NCI-H2081 treated with DMSO at 0.1 percent for 48 hours (cell line): ENCODE data around the gene MAN1C1.

Experiments
- DNase-seq: peaks from one replicate; lab custom pipeline; 2025; lab: John Stamatoyannopoulos, UW

The MAN1C1 gene

DNA sequence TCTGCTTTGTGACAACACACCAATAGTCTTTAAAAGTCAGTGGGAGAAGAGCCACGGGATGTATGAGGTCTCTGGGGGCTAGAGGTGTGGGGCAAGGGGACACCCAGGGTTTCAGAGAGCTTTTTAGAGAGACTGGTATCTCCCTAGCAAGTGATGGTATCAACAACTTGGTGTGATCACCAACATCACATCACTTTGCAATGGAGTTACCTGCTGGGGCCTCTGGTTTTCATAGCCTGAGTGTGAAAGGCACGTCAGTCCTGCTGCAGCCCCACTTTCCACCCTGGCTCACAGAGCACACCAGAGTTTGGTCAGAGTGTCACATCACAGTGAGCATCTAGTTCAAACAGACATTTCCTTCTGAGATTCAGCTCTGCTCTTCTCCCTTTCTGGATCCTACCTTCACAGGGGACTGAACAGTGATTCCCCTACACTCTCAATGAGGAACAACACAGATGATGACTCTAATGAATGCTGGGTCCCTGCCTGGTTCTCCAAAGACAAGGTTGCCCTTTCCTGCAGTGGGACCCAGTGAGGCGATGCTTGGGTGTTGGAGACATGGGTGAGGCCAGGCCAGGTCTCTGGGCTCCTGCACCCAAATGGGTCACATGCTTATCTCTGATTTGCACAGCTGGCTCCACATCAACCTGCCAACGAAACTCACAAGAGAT lies 2.0 kb upstream of the MAN1C1 start:
- no peak for DNase-seq

DNA sequence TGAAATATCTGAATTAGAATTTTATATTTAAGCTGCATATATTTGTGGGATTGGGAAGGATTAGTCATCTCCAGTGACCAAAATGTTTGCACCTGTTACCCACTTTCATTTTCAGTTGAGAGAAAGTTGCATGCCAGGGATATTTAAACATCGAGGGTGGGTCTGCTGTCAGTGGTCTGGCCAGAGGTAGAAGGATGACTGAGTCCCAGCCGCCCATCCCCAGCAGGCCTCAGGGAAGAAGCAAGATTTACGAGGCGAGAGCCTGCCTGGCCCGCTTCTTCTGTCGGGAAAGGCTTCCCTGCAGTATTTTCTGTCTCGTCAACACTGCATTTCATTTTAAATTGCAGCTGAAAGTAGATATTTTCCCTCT lies 1.4 kb upstream of the MAN1C1 start:
- DNase-seq, result no peak

- no peak for DNase-seq
These were observed 962 bp upstream of the MAN1C1 start for GRCh38 chr1:25615563-25616094.

DNA sequence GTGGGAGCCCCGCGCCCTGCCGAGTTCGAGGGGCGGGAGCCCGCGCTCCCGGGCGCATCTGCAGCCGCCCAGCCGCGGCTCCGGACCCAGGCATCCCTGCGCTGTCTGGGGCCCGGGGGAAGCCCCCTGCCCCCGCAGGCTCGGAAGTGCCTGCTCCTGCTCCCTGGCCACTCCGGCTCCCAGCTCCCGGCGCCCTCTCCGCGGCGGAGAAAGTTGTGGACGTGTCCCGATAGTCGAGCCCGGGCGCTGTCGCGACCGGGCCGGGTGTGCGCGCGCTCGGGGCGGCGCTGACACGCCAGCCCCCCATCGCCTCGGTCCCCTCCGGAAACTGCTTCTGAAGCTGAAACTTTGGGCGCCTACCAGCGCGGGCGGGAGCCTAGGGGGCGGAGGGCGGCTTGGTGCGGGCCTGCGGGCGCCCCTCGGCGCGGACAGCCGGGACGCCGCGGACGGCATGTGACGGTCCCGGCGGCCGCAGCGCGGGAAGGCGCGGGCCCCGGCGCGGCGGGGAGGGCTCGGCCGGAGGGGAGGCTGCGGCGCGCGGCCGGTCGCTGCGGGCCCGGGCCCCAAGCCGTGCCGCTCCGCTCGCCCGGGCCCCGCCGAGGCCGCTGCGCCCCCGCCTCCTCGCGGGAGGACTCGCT lies 515 bp downstream of the MAN1C1 start:
- no peak for DNase-seq

GRCh38 chr1:25617625-25618432 lies 1.2 kb downstream of the MAN1C1 start:
- no peak for DNase-seq

GRCh38 chr1:25618433-25618808 lies 1.8 kb downstream of the MAN1C1 start:
- DNase-seq, result no peak

- no peak for DNase-seq
These were observed 2.7 kb downstream of the MAN1C1 start for GRCh38 chr1:25619101-25619890.

GRCh38 chr1:25620211-25620610 lies 3.6 kb downstream of the MAN1C1 start:
- DNase-seq, result no peak

GRCh38 chr1:25620701-25621350 lies 4.2 kb downstream of the MAN1C1 start:
- DNase-seq, result no peak

- DNase-seq, result no peak
These were observed 5.3 kb downstream of the MAN1C1 start for GRCh38 chr1:25621876-25622275.

GRCh38 chr1:25622531-25622930 lies 5.9 kb downstream of the MAN1C1 start:
- DNase-seq, result no peak

GRCh38 chr1:25623007-25623406 lies 6.4 kb downstream of the MAN1C1 start:
- DNase-seq, result no peak

GRCh38 chr1:25623731-25624130 lies 7.1 kb downstream of the MAN1C1 start:
- no peak for DNase-seq

DNA sequence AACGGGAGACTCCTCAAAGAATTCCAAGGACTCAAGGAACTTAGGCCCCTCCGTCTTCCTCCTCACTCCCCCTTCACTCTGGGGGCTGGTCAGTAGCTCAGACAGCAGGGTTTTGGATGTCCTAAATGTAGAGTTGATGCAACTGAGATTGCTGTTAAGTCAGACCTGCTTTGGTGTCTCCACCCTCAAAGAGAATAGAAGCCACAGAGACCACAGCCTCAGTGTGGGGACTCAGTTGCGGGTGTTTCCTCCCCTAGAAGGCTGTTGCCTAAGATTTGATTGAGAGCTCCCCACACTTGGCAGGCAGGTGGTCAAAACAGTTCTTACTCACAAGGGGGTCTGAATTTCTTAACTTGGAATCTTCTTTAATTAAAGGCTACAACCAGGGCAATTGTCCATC lies 7.6 kb downstream of the MAN1C1 start:
- no peak for DNase-seq

DNA sequence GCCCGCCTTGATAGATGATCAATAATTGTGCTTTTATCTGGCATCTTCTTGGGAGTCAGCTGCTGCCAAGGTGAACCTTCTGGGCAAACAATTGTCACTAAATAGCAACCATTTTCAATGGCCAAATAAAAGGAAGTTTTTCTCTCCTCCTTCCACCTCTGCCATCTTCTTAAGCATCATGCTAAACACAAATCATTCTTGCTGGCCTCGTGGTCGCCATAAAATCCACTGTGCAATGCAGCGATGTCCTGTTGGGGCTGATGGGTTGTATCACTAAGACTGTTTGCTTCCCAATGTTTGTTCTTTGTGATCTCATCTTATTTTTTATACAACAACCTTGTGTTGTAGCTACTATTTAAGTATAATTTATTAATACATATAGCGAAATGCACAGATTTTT lies 8.0 kb downstream of the MAN1C1 start:
- no peak for DNase-seq

DNA sequence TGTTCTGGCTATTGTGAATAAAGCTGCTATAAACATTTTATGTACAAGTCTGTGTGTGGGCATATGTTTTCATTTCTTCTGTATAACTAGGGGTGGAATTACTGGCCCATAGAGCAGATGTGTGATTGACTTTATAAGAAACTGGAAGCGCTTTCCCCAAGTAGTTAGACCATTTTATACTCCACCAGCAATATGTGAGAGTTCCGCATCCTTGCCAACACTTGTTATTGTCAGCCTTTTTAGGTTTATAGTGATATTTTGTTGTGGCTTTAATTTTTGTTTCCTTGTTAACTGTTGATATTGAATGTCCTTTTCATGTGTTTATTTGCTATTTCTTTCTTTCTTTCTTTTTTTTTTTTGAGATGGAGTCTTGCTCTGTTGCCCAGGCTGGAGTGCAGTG lies 9.4 kb downstream of the MAN1C1 start:
- no peak for DNase-seq

DNA sequence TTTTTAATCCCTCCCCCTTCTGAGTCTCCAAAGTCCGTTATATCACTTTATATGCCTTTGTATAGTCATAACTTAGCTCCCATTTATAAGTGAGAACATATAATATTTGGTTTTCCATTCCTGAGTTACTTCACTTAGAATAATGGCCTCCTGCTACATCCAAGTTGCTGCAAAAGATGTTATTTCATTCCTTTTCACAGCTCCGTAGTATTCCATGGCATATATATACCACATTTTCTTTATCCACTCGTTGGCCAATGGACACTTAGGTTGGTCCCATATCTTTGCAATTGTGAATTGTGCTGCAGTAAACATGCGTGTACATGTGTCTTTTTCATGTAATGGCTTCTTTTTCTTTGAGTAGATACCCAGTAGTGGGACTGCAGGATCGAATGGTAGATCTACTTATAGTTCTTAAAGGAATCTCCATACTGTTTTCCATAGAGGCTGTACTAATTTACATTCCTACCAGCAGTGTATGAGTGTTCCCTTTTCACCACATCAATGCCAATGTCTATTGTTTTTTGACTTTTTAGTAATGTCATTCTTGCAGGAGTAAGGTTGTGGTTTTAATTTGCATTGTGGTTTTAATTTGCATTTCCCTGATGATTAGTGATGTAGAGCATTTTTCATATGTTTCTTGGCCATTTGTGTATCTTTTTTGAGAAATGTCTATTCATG lies 12.3 kb downstream of the MAN1C1 start:
- DNase-seq, result no peak

DNA sequence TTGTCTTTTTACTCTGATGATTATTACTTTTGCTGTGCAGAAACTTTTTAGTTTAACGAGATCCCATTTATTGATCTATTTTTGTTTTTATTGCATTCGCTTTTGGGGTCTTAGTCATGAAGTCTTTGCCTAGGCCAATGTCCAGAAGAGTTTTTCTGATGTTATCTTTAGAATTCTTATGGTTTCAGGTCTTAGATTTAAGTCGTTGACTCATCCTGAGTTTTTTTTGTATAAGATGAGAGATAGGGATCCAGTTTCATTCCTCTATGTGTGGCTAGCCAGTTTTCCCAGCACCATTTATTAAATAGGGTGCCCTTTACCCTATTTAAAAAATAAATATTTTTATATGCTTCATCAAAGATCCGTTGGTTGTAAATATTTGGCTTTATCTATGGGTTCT lies 13.2 kb downstream of the MAN1C1 start:
- no peak for DNase-seq

DNA sequence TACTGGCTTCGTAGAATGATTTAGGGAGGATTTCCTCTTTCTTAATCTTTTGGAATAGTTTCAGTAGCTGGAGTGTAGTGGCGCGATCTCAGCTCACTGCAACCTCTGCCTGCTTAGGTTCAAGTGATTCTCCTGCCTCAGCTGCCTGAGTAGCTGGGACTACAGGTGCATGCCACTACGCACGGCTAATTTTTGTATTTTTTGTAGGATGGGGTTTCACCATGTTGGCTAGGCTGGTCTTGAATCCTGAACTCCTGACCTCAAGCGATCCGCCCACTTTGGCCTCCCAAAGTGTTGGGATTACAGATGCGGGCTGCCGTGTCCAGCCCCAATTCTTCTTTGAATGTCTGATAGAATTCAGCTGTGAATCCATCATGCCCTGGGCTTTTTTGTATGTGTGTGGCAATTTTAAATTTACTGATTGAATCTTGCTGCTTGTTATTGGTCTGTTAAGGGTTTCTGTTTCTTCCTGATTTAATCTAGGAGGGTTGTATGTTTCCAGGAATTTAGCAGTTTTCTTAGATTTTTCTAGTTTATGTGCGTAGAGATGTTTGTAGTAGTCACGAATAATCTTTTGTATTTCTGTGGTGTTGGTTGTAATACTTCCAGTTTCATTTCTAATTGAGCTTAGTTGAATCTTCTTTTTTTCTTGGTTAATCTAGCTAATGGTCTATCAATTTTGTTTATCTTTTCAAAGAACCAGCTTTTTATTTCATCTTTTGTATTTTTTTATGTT lies 15.3 kb downstream of the MAN1C1 start:
- no peak for DNase-seq

DNA sequence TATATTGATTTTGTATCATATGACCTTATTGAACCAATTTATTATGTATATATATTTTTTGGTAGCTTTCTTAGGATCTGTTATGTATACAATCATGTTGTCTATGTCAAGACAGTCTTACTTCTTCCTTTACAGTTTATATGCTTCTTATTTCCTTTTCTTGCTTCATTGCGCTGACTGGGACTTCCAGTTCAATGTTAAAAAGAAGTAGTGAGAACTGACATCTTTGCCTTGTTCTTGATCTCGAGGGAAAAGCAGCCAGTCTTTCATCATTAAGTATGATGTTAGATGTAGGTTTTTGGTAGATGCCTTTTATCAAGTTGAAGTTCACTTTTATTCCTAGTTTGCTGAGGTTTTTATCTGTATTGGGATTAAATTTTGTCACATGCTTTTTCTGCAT lies 17.5 kb downstream of the MAN1C1 start:
- DNase-seq, result no peak
